Measurements from ENCODE around the gene APOM. TPM values are rescaled to one million over a fixed set of nuclear protein-coding genes. Genes with fewer than 3 reads are reported as not detected.

APOM gene
- total RNA-seq, 1 experiment from 2014 or later: 0.91 TPM

GRCh38 chr6:31705931-31706330 lies 50.2 kb downstream of the APOM start:
- no peak for DNase-seq (ENCODE audit: low spot score)

DNA sequence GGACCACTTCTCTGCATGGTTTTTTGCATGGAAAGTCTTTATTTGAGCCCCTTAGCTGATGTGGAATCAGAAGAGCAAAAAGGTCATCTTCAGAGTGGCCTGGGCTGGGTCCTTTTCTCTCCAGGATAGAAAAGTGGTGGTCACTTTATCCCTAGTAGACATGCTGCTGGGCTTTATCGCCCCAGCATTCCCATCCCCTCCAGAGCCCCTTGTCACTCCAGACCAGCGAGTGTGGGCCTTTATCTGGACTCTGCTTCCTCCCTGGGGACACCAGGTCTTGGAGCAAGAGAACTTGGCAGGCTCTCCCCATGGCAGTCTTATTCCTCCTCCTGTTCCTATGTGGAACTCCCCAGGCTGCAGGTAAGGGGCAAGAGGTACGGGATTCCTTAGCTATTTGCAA lies 50.9 kb downstream of the APOM start, which contains the start of gene LY6G6F:
LY6G6F (plus strand) TSS at position 268 of the 400 bp plus-strand sequence; CDS start at position 309, 41 bp downstream.
- DNase-seq (ENCODE audit: low spot score): no peak

- DNase-seq (ENCODE audit: low spot score): no peak
These were observed 52.0 kb downstream of the APOM start for GRCh38 chr6:31707701-31708100.

Other genes with a start within 250 kb of the APOM start
- gene MICB, start 157.7 kb upstream of the APOM start, total RNA-seq (2014; rRNA removed; shearing (Covaris generic)): 12.2 and 14.5 TPM in 2 replicates
- not detected in 2 replicates for gene MCCD1, start 126.9 kb upstream of the APOM start, total RNA-seq (2014; rRNA removed; shearing (Covaris generic))
- gene DDX39B, start 113.9 kb upstream of the APOM start, total RNA-seq (2014; rRNA removed; shearing (Covaris generic)): 580 and 595 TPM in 2 replicates
- gene ATP6V1G2, start 109.3 kb upstream of the APOM start, total RNA-seq (2014; rRNA removed; shearing (Covaris generic)): 0.60 TPM in 1 of 2 replicates, not detected in the other
- gene NFKBIL1, start 108.3 kb upstream of the APOM start, total RNA-seq (2014; rRNA removed; shearing (Covaris generic)): 12.9 and 13.6 TPM in 2 replicates
- gene LTA, start 83.6 kb upstream of the APOM start, total RNA-seq (2014; rRNA removed; shearing (Covaris generic)): not detected in 2 replicates
- gene TNF, start 80.3 kb upstream of the APOM start, total RNA-seq (2014; rRNA removed; shearing (Covaris generic)): not detected in 2 replicates
- gene LTB, start 73.5 kb upstream of the APOM start, total RNA-seq (2014; rRNA removed; shearing (Covaris generic)): not detected in 2 replicates
- not detected in 2 replicates for gene LST1, start 69.6 kb upstream of the APOM start, total RNA-seq (2014; rRNA removed; shearing (Covaris generic))
- gene NCR3, start 62.9 kb upstream of the APOM start, total RNA-seq (2014; rRNA removed; shearing (Covaris generic)): not detected in 2 replicates
- not detected in 2 replicates for gene AIF1, start 40.7 kb upstream of the APOM start, total RNA-seq (2014; rRNA removed; shearing (Covaris generic))
- gene PRRC2A, start 35.2 kb upstream of the APOM start, total RNA-seq (2014; rRNA removed; shearing (Covaris generic)): 26.2 and 36.1 TPM in 2 replicates
- 122 and 138 TPM in 2 replicates for gene BAG6, start 3.2 kb upstream of the APOM start, total RNA-seq (2014; rRNA removed; shearing (Covaris generic))
- gene C6orf47, start 4.9 kb downstream of the APOM start, total RNA-seq (2014; rRNA removed; shearing (Covaris generic)): 19.3 and 20.8 TPM in 2 replicates
- gene GPANK1, start 9.1 kb downstream of the APOM start, total RNA-seq (2014; rRNA removed; shearing (Covaris generic)): 13.4 and 15.9 TPM in 2 replicates
- 443 and 553 TPM in 2 replicates for gene CSNK2B, start 10.2 kb downstream of the APOM start, total RNA-seq (2014; rRNA removed; shearing (Covaris generic))
- gene LY6G5B, start 14.1 kb downstream of the APOM start, total RNA-seq (2014; rRNA removed; shearing (Covaris generic)): not detected in 2 replicates
- gene LY6G5C, start 25.2 kb downstream of the APOM start, total RNA-seq (2014; rRNA removed; shearing (Covaris generic)): 0.97 TPM in 1 of 2 replicates, not detected in the other
- 28.0 and 34.6 TPM in 2 replicates for gene ABHD16A, start 47.4 kb downstream of the APOM start, total RNA-seq (2014; rRNA removed; shearing (Covaris generic))
- gene LY6G6F, start 51.0 kb downstream of the APOM start, total RNA-seq (2014; rRNA removed; shearing (Covaris generic)): not detected in 2 replicates
- gene LY6G6D, start 59.5 kb downstream of the APOM start, total RNA-seq (2014; rRNA removed; shearing (Covaris generic)): not detected in 2 replicates
- gene LY6G6C, start 65.9 kb downstream of the APOM start, total RNA-seq (2014; rRNA removed; shearing (Covaris generic)): not detected in 2 replicates
- not detected in 2 replicates for gene MPIG6B, start 67.5 kb downstream of the APOM start, total RNA-seq (2014; rRNA removed; shearing (Covaris generic))
- gene DDAH2, start 73.4 kb downstream of the APOM start, total RNA-seq (2014; rRNA removed; shearing (Covaris generic)): 75.2 and 101 TPM in 2 replicates
- 710 and 730 TPM in 2 replicates for gene CLIC1, start 80.6 kb downstream of the APOM start, total RNA-seq (2014; rRNA removed; shearing (Covaris generic))
- gene MSH5, start 84.1 kb downstream of the APOM start, total RNA-seq (2014; rRNA removed; shearing (Covaris generic)): 5.3 and 10.8 TPM in 2 replicates
- 0.21 and 2.8 TPM in 2 replicates for gene SAPCD1, start 106.8 kb downstream of the APOM start, total RNA-seq (2014; rRNA removed; shearing (Covaris generic))
- 0.37 and 2.2 TPM in 2 replicates for gene VWA7, start 121.4 kb downstream of the APOM start, total RNA-seq (2014; rRNA removed; shearing (Covaris generic))
- gene VARS1, start 139.9 kb downstream of the APOM start, total RNA-seq (2014; rRNA removed; shearing (Covaris generic)): 37.3 and 37.5 TPM in 2 replicates
- 108 and 123 TPM in 2 replicates for gene LSM2, start 151.1 kb downstream of the APOM start, total RNA-seq (2014; rRNA removed; shearing (Covaris generic))
- gene HSPA1L, start 159.4 kb downstream of the APOM start, total RNA-seq (2014; rRNA removed; shearing (Covaris generic)): 0.85 and 1.0 TPM in 2 replicates
- 29.8 and 31.5 TPM in 2 replicates for gene HSPA1A, start 159.6 kb downstream of the APOM start, total RNA-seq (2014; rRNA removed; shearing (Covaris generic))
- gene HSPA1B, start 171.8 kb downstream of the APOM start, total RNA-seq (2014; rRNA removed; shearing (Covaris generic)): 84.4 and 109 TPM in 2 replicates
- 91.5 and 101 TPM in 2 replicates for gene NEU1, start 206.9 kb downstream of the APOM start, total RNA-seq (2014; rRNA removed; shearing (Covaris generic))
- gene SLC44A4, start 223.1 kb downstream of the APOM start, total RNA-seq (2014; rRNA removed; shearing (Covaris generic)): not detected in 2 replicates
- gene EHMT2, start 241.8 kb downstream of the APOM start, total RNA-seq (2014; rRNA removed; shearing (Covaris generic)): 44.6 and 49.6 TPM in 2 replicates
- 0.62 and 0.70 TPM in 2 replicates for gene ZBTB12, start 246.2 kb downstream of the APOM start, total RNA-seq (2014; rRNA removed; shearing (Covaris generic))

All from H4 (cell line).